DMS114 treated with DMSO at 0.1 percent for 48 hours (cell line): ENCODE data around the gene PCDHA7.
"Not testable (repeated sequence)": the region's sequence is repeated elsewhere in the genome, so short reads cannot be mapped to it uniquely, and the experiment has no call there.

Experiments used
- DNase-seq: peaks from one replicate; lab custom pipeline; 2025; ENCODE audit not compliant: unreplicated experiment; lab: John Stamatoyannopoulos, UW

Gene PCDHA7

GRCh38 chr5:140821375-140822280, 12.4 kb upstream of the PCDHA7 start, which contains the start of gene PCDHA5:
TSS of gene PCDHA5 (plus strand) at chr5:140821613.
- no peak for DNase-seq

GRCh38 chr5:140822281-140822629, 11.8 kb upstream of the PCDHA7 start:
- DNase-seq = no peak

DNA sequence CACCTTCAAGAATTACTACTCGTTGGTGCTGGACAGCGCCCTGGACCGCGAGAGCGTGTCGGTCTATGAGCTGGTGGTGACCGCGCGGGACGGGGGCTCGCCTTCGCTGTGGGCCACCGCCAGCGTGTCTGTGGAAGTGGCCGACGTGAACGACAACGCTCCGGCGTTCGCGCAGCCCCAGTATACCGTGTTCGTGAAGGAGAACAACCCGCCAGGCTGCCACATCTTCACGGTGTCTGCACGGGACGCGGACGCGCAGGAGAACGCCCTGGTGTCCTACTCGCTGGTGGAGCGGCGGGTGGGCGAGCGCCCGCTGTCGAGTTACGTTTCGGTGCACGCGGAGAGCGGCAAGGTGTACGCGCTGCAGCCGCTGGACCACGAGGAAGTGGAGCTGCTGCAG, 11.1 kb upstream of the PCDHA7 start:
- not testable (repeated sequence) for DNase-seq

DNA sequence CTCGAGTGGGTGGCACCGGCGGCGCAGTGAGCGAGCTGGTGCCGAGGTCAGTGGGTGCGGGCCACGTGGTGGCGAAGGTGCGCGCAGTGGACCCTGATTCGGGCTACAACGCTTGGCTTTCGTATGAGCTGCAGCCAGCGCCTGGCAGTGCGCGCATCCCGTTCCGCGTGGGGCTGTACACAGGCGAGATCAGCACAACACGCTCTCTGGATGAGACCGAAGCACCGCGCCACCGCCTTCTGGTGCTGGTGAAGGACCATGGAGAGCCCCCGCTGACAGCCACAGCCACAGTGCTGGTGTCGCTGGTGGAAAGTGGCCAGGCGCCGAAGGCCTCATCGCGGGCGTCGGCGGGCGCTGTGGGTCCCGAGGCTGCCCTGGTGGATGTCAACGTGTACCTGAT, 10.6 kb upstream of the PCDHA7 start:
- DNase-seq = no peak

DNA sequence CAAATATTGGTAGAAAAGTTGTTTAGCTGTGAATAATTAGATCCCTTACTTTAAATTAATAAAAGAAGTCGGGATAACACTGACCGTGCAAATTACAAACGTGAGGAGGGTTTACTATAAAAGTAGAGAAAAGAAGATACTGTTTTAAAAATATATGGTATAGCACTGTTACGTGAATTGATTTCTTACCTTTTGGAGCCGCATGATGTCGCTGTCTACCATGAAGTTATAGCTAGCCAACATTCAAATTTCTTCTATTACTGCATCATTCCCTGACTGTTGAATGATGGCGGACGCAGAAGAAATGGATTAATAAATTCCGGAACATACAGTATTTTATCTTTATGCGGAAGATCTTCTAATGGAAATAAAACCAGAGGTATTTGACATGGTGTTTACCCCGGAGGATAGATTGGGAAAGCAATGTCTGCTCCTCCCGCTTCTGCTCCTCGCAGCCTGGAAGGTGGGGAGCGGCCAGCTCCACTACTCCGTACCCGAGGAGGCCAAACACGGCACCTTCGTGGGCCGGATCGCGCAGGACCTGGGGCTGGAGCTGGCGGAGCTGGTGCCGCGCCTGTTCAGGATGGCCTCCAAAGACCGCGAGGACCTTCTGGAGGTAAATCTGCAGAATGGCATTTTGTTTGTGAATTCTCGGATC, 6.2 kb upstream of the PCDHA7 start, which contains the start of gene PCDHA6:
TSS of gene PCDHA6 (plus strand) at position 257 of the 658 bp plus-strand sequence. CDS start at position 389, 132 bp downstream.
- no peak for DNase-seq

- DNase-seq = no peak
Observed at GRCh38 chr5:140828362-140828737, 5.7 kb upstream of the PCDHA7 start.

DNA sequence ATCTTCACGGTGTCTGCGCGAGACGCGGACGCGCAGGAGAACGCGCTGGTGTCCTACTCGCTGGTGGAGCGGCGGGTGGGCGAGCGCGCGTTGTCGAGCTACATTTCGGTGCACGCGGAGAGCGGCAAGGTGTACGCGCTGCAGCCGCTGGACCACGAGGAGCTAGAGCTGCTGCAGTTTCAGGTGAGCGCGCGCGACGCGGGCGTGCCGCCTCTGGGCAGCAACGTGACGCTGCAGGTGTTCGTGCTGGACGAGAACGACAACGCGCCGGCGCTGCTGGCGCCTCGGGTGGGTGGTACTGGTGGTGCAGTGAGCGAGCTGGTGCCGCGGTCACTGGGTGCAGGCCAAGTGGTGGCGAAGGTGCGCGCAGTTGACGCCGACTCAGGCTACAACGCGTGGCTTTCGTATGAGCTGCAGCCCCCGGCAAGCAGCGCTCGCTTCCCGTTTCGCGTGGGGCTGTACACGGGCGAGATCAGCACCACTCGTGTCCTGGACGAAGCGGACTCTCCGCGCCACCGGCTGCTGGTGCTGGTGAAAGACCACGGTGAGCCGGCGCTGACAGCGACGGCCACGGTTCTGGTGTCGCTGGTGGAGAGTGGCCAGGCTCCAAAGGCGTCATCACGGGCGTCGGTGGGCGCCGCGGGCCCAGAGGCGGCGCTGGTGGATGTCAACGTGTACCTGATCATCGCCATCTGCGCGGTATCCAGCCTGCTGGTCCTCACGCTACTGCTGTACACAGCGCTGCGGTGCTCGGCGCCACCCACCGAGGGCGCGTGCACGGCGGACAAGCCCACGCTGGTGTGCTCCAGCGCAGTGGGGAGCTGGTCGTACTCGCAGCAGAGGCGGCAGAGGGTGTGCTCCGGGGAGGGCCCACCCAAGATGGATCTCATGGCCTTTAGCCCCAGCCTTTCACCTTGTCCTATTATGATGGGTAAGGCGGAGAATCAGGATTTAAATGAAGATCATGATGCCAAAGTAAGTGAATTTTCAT, 4.3 kb upstream of the PCDHA7 start:
- not testable (repeated sequence) for DNase-seq

- not testable (repeated sequence) for DNase-seq
Observed at GRCh38 chr5:140834439-140835008, 455 bp downstream of the PCDHA7 start.

DNA sequence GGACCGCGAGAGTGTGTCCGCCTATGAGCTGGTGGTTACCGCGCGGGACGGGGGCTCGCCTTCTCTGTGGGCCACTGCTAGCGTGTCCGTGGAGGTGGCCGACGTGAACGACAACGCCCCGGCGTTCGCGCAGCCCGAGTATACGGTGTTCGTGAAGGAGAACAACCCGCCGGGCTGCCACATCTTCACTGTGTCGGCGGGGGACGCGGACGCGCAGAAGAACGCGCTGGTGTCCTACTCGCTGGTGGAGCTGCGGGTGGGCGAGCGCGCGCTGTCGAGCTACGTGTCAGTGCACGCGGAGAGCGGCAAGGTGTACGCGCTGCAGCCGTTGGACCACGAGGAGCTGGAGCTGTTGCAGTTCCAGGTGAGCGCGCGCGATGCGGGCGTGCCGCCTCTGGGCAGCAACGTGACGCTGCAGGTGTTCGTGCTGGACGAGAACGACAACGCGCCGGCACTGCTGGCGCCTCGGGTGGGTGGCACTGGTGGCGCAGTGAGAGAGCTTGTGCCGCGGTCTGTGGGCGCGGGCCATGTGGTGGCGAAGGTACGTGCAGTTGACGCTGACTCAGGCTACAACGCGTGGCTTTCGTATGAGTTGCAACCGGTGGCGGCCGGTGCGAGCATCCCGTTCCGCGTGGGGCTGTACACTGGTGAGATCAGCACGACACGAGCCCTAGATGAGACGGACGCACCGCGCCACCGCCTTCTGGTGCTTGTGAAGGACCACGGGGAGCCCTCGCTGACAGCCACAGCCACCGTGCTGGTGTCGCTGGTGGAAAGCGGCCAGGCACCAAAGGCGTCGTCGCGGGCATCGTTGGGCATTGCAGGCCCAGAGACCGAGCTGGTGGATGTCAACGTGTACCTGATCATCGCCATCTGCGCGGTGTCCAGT, 1.8 kb downstream of the PCDHA7 start:
- DNase-seq = no peak

DNA sequence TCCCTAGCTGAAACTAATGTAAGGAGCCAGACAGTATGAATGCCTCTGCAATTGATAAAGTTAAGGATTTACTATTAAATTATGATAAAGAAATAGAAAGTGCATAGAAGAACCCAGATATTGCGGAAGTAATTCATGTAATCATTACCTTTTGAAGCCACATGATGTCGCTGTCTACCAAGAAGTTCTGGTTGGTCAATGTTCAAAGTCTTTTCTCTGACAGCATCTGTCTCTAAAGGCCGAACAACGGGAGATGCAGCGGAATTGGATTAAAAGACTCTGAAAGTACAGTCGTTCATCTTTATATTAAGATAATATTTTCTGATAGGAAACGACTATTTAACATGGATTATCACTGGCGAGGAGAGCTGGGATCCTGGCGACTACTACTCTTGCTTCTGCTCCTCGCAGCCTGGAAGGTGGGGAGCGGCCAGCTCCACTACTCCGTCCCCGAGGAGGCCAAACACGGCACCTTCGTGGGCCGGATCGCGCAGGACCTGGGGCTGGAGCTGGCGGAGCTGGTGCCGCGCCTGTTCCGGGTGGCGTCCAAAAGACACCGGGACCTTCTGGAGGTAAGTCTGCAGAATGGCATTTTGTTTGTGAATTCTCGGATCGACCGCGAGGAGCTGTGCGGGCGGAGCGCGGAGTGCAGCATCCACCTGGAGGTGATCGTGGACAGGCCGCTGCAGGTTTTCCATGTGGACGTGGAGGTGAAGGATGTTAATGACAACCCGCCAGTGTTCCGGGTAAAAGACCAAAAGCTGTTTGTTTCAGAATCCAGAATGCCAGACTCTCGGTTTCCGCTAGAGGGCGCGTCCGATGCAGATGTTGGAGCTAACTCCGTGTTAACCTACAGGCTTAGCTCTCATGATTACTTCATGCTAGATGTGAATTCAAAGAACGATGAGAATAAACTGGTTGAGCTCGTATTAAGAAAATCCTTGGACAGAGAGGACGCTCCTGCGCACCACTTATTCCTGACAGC, 7.2 kb downstream of the PCDHA7 start, which contains the start of gene PCDHA8:
TSS of gene PCDHA8 (plus strand) at position 210 of the 985 bp plus-strand sequence. CDS start at position 345, 135 bp downstream.
- no peak for DNase-seq

DNA sequence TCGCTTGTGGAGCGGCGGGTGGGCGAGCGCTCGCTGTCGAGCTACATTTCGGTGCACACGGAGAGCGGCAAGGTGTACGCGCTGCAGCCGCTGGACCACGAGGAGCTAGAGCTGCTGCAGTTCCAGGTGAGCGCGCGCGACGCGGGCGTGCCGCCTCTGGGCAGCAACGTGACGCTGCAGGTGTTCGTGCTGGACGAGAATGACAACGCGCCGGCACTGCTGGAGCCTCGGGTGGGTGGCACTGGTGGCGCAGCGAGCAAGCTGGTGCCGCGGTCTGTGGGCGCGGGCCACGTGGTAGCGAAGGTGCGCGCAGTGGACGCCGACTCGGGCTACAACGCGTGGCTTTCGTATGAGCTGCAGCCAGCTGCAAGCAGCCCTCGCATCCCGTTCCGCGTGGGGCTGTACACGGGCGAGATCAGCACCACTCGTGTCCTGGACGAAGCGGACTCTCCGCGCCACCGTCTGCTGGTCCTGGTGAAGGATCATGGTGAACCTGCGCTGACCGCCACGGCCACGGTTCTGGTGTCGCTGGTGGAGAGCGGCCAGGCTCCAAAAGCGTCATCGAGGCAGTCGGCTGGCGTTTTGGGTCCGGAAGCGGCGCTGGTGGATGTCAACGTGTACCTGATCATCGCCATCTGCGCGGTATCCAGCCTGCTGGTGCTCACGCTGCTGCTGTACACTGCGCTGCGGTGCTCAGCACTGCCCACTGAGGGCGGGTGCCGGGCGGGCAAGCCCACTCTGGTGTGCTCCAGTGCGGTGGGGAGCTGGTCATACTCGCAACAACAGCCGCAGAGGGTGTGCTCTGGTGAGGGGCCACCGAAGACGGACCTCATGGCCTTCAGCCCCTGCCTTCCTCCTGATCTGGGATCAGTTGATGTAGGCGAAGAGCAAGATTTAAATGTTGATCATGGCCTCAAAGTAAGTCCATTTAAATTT, 9.0 kb downstream of the PCDHA7 start:
- no peak for DNase-seq

DNA sequence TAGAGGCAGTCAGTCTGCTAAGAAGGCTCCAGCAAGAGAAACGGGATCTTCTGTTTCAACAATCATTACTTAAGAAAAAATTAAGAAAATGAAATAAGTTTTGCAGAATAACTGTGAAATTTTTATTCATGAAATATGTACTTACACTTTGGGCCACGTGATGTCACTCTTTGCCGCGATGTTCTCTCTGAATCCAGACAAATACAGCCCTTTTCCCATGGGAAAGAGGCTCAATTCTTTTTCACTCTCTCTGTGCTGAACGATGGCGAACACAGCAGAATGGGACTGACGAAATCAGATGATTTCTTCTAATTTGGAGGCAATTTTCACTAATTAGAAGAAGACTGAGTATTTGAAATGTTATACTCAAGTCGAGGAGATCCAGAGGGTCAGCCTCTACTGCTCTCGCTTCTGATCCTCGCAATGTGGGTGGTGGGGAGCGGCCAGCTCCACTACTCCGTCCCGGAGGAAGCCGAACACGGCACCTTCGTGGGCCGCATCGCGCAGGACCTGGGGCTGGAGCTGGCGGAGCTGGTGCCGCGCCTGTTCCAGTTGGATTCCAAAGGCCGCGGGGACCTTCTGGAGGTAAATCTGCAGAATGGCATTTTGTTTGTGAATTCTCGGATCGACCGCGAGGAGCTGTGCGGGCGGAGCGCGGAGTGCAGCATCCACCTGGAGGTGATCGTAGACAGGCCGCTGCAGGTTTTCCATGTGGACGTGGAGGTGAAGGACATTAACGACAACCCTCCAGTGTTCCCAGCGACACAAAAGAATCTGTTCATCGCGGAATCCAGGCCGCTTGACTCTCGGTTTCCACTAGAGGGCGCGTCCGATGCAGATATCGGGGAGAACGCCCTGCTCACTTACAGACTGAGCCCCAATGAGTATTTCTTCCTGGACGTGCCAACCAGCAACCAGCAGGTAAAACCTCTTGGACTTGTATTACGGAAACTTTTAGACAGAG, 14.4 kb downstream of the PCDHA7 start, which contains the start of gene PCDHA9:
TSS of gene PCDHA9 (plus strand) at position 244 of the 964 bp plus-strand sequence. CDS start at position 358, 114 bp downstream.
- DNase-seq = not testable (repeated sequence)

GRCh38 chr5:140849831-140850634, 16.0 kb downstream of the PCDHA7 start:
- not testable (repeated sequence) for DNase-seq

DNA sequence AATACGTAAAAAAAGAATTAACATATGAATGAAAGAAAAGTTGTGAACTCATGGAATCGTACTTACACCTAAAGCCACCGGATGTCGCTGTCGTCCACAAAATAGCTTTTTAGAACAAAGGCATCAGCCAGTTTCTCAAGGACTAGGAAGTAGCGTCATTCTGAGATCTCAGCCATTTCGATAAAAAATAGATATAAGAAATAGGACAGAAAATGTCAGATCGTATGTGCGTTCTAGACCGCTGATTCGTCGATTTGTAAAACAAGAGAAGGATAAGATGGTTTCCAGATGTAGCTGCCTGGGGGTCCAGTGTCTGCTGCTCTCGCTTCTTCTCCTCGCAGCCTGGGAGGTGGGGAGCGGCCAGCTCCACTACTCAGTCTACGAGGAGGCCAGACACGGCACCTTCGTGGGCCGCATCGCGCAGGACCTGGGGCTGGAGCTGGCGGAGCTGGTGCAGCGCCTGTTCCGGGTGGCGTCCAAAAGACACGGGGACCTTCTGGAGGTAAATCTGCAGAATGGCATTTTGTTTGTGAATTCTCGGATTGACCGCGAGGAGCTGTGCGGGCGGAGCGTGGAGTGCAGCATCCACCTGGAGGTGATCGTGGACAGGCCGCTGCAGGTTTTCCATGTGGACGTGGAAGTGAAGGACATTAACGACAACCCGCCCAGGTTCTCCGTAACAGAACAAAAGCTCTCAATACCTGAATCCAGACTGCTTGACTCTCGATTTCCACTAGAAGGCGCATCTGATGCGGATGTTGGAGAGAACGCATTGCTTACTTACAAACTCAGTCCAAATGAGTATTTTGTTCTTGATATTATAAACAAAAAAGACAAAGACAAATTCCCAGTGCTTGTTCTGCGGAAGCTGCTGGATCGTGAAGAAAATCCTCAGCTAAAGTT, 22.0 kb downstream of the PCDHA7 start, which contains the start of gene PCDHA10:
TSS of gene PCDHA10 (plus strand) at position 126 of the 903 bp plus-strand sequence. CDS start at position 278, 152 bp downstream.
- no peak for DNase-seq
